ENCODE measurements around the gene PVALEF.

- TF ChIP-seq YY1 (IDR thresholded peaks at IDR 0.05; ENCODE audit: insufficient read depth, insufficient replicate concordance, low read depth, low read length) (no peak), HES4 (CRISPR knock-in tag; IDR thresholded peaks at IDR 0.05; ENCODE audit: borderline replicate concordance) (no peak), MAX (IDR thresholded peaks at IDR 0.05) (no peak), ZNF609 (CRISPR knock-in tag; IDR thresholded peaks at IDR 0.05; ENCODE audit: borderline replicate concordance) (no peak), HBP1 (CRISPR knock-in tag; IDR thresholded peaks at IDR 0.05; ENCODE audit: low read depth) (no peak), ZNF12 (CRISPR knock-in tag; IDR thresholded peaks at IDR 0.05) (no peak), BCL3 (CRISPR knock-in tag; IDR thresholded peaks at IDR 0.05) (no peak), ARID4A (CRISPR knock-in tag; IDR thresholded peaks at IDR 0.05; ENCODE audit: borderline replicate concordance) (no peak), BCL6 (CRISPR knock-in tag; IDR thresholded peaks at IDR 0.05) (no peak)
Observed at GRCh38 chr17:81143200-81143527, 22.1 kb upstream of the PVALEF start.
